ENCODE data around the gene ZBTB16.

The ZBTB16 gene

DNA sequence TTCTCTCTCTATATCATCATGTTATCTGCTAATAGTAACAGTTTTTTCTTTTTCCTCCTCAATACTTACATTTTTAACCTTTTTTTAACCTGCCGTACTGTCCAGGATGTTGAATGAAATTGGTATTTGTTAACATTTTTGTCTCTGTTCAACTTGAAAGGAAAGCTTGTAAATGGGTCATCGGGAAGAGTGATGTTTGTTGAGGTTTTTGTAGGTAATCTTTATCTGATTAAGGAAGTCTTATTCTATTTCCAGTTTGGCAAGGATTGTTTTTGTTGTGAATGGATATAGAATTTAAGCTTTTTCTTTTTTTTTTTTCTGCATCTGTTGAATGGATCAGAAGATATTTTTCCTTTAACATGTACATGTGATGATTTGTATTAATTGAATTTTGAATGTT lies 228.6 kb downstream of the ZBTB16 start:
- TF ChIP-seq, protein P1, sequence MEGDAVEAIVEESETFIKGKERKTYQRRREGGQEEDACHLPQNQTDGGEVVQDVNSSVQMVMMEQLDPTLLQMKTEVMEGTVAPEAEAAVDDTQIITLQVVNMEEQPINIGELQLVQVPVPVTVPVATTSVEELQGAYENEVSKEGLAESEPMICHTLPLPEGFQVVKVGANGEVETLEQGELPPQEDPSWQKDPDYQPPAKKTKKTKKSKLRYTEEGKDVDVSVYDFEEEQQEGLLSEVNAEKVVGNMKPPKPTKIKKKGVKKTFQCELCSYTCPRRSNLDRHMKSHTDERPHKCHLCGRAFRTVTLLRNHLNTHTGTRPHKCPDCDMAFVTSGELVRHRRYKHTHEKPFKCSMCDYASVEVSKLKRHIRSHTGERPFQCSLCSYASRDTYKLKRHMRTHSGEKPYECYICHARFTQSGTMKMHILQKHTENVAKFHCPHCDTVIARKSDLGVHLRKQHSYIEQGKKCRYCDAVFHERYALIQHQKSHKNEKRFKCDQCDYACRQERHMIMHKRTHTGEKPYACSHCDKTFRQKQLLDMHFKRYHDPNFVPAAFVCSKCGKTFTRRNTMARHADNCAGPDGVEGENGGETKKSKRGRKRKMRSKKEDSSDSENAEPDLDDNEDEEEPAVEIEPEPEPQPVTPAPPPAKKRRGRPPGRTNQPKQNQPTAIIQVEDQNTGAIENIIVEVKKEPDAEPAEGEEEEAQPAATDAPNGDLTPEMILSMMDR (IDR thresholded peaks at IDR 0.05; ENCODE audit: extremely low read depth, missing control alignments): no peak
- DNase-seq (ENCODE audit: low spot score): no peak

DNA sequence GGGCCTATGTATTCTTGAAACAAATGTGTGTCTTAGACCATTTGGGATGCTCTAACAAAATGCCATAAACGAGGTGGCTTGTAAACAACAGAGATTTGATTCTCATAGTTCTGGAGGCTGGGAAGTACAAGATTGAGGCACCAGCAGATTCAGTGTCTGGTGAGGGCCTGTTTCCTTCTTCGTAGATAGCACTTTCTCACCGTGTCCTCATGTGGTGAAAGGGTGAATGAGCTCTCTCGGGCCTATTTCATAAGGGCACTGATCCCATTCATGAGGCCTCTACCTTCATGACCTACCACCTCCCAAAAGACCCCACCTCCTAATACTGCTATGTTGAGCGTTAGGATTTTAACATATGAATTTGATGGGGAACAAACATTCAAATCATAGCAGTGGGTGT lies 230.3 kb downstream of the ZBTB16 start:
- no peak for DNase-seq (ENCODE audit: low spot score)
- TF ChIP-seq, protein P1 (IDR thresholded peaks at IDR 0.05; ENCODE audit: extremely low read depth, missing control alignments): no peak

DNA sequence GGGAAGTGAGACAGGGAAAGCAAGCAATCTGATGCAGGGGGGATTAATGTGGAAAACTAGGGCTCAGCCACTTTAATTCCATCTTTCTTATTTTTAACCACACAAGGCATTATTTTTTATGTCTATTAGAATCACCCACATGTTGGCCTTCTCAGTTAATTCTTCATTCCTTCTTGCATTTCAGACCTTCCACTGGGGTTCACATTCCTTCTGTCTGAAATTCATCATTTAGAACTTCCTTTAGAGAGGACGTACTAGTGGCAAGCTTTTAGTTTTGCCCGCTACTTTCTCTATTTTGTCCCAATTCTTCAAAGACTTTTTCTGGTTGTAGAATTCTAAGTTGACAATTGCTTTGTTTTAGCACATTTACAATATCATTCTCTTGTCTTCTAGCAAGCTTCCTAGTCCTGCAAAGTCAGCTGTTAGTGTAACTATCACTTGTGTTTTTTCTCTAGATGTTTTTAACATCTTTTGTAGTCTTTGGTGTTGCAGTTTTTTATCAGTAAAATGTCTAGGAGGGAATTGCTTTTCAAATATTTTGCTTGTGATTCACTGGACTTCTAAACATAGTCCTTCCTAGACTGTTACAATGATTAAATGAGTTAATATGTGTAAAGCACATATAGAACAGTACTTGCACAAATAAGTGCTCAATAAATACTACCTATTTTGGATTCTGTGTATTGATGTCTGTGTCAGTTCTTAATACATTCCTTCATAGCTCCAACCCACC lies 231.2 kb downstream of the ZBTB16 start:
- TF ChIP-seq, protein P1 (IDR thresholded peaks at IDR 0.05; ENCODE audit: extremely low read depth, missing control alignments): no peak
- DNase-seq (ENCODE audit: low spot score): no peak

DNA sequence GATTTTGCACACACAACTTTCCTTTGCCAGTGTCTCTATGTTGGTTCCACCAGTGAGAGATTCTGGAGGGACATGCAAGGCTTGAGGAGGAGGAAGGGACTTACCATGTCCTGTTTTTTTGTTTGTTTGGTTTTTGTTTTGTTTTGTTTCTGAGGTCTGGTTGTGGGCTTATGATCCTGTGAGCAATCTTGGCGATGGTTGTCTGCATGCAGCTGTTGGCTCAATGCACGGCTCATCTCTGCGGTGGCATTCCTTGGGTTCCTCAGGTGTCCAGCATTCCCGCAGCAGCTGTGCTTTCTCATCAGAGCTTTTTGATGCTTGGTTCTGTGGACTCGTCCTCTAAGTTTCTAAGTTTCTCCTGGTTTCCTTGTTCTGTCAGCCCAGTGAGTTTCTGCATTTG lies 231.9 kb downstream of the ZBTB16 start:
- TF ChIP-seq, protein P1 (IDR thresholded peaks at IDR 0.05; ENCODE audit: extremely low read depth, missing control alignments): no peak
- no peak for DNase-seq (ENCODE audit: low spot score)

DNA sequence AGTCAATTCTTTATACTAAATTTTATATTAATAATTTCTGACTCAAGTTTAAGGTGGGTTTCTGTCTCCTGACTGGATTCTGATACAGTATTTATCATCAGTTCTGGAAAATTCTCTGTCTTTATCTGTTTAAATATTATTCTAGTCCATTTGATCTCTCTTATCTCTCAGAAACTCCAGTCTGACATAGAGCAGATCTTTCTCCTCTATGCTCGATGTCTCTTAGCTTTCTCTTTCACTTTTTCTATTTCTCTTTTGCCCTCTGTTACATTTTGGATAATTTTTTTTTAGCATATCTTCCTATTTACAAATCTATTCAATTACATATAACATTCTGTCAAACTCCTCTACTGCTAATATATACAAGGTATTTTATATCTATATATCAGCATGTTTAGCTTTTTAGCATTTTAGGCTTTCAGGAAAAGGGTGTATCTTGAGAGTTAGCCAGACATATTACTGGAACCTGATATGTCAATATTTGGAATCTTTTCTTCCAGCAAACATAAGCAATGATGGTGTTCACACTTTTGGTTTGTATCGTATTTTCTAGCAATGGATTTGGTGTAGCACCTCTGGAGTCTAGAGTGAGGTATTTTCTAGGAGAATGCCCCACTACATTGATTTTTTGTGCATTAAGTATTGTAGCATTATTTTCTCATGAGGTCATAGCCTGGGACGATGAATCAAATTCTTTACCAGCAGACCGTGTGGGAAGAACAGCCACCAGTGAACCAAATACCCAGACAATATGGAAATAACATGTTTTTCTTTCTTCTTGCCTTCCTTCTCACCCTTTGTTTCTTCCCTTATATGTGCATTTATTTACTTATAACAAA lies 232.6 kb downstream of the ZBTB16 start:
- no peak for DNase-seq (ENCODE audit: low spot score)

DNA sequence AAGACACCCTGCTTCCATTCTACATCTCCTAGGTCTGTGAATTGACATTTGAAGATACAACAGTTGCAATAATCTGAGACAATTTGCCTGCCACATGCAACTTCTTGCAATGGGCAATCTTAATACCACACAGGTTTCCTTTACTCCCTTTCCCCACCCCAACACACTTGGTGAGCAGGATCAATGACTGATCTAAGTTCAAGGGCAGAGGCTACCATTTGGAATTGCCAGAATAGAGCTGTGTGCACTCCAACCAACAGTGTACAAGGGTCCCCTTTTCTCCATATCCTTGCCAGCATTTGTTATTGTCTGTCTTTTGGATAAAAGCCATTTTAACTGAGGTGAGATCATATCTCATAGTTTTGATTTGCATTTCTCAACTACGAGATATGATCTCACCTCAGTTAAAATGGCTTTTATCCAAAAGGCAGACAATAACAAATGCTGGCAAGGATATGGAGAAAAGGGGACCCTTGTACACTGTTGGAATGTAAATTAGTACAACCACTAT lies 233.7 kb downstream of the ZBTB16 start:
- TF ChIP-seq, protein P1 (IDR thresholded peaks at IDR 0.05; ENCODE audit: extremely low read depth, missing control alignments): no peak
- no peak for DNase-seq (ENCODE audit: low spot score)

More for the DNA sequence above, 232.6 kb downstream of the ZBTB16 start:
- TF ChIP-seq, protein P1 (IDR thresholded peaks at IDR 0.05; ENCODE audit: extremely low read depth, missing control alignments): no peak
